Esophagus squamous epithelium (tissue), 4 donors: ENCODE measurements around the gene MGAT5.

Experiments used
- POLR2A ChIP-seq, 4 donors: fragments of 450-650 bp; IDR thresholded peaks; one replicate each; pipeline ENCODE4 v1.6.1; 2017; ENCODE audit warnings: antibody characterized with exemption in 4 of 4, mild to moderate bottlenecking in 4 of 4, moderate library complexity in 3 of 4
- TF ChIP-seq, protein P1 (sequence below), 6 experiments: fragments of 450-650 bp in 4 of 6; fragments of 200-600 bp in 2 of 6; sonication (generic) in 2 of 6; IDR thresholded peaks; one replicate each; pipeline ENCODE4 v1.5.1; 2016 to 2019; ENCODE audit warnings: antibody characterized with exemption in 6 of 6, mild to moderate bottlenecking in 4 of 6, moderate library complexity in 4 of 6

DNA sequence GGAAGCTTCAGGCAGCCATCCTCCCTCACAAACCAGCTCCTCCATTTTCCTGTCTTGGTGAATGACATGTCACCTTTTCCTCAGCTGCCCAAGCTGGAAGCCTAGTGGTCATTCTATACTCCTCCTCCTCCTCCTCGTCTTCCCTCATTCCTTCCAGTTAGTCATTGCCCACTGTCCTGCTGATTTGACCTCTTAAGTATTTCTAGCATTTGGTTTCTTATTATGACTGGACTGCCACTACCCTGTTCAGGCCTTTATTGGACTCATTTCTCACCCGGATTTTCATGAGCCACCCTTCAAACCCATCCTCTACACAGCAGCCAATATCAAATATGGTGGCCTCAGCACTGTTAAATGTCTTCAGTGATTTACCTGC lies 21.9 kb upstream of the MGAT5 start:
- TF ChIP-seq, protein P1, sequence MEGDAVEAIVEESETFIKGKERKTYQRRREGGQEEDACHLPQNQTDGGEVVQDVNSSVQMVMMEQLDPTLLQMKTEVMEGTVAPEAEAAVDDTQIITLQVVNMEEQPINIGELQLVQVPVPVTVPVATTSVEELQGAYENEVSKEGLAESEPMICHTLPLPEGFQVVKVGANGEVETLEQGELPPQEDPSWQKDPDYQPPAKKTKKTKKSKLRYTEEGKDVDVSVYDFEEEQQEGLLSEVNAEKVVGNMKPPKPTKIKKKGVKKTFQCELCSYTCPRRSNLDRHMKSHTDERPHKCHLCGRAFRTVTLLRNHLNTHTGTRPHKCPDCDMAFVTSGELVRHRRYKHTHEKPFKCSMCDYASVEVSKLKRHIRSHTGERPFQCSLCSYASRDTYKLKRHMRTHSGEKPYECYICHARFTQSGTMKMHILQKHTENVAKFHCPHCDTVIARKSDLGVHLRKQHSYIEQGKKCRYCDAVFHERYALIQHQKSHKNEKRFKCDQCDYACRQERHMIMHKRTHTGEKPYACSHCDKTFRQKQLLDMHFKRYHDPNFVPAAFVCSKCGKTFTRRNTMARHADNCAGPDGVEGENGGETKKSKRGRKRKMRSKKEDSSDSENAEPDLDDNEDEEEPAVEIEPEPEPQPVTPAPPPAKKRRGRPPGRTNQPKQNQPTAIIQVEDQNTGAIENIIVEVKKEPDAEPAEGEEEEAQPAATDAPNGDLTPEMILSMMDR (IDR thresholded peaks at IDR 0.05): no peak
- no peak for TF ChIP-seq POLR2A (IDR thresholded peaks at IDR 0.05)
